ENCODE data around the gene RGS8. TPM values are rescaled to one million over a fixed set of nuclear protein-coding genes. Genes with fewer than 3 reads are reported as not detected.

The RGS8 gene
- total RNA-seq, 1 experiment from 2014 or later = not detected

- DNase-seq = no peak
- intact Hi-C loops (cut with micrococcal nuclease; ENCODE audit: unreplicated experiment) = no loop called here
- no peak overlapping the region for H3K4me3 Mint-ChIP-seq (ENCODE audit: low read depth, unreplicated experiment)
- TF ChIP-seq CTCF (IDR thresholded peaks at IDR 0.05; ENCODE audit: unreplicated experiment) = no peak
- no TSS peak for BruUV-seq (replicated peaks)
- CTCF ChIA-PET = no interaction called here
- H3K27me3 Mint-ChIP-seq (ENCODE audit: unreplicated experiment) = peaks cover 49% of the 10 kb centered on the region
- no peaks in the 10 kb centered on the region for H3K9me3 Mint-ChIP-seq (ENCODE audit: low read depth, unreplicated experiment)
- H3K4me1 Mint-ChIP-seq (ENCODE audit: low read depth, unreplicated experiment) = no peaks in the 10 kb centered on the region
- H3K36me3 Mint-ChIP-seq (ENCODE audit: insufficient read depth, unreplicated experiment) = no peaks in the 10 kb centered on the region
- H3K27ac Mint-ChIP-seq (ENCODE audit: unreplicated experiment) = no peak overlapping the region
These were observed 19.2 kb upstream of the RGS8 start for GRCh38 chr1:182703539-182703938.

- BruUV-seq (replicated peaks) = no TSS peak
- H3K27ac Mint-ChIP-seq (ENCODE audit: unreplicated experiment) = no peak overlapping the region
- CTCF ChIA-PET = no interaction called here
These were observed 18.6 kb upstream of the RGS8 start for GRCh38 chr1:182702826-182703524.

GRCh38 chr1:182700351-182700709 lies 15.9 kb upstream of the RGS8 start:
- no peak overlapping the region for H3K27ac Mint-ChIP-seq (ENCODE audit: unreplicated experiment)
- no peaks in the 10 kb centered on the region for H3K4me1 Mint-ChIP-seq (ENCODE audit: low read depth, unreplicated experiment)
- CTCF ChIA-PET = interaction anchor here (1.0 kb wide), 1 partner anchor 12 kb away, joined by 3 read pairs; no protein-coding TSS in a partner anchor

More at GRCh38 chr1:182702826-182703524, 18.6 kb upstream of the RGS8 start:
- intact Hi-C loops (cut with micrococcal nuclease; ENCODE audit: unreplicated experiment) = no loop called here
- no peaks in the 10 kb centered on the region for H3K9me3 Mint-ChIP-seq (ENCODE audit: low read depth, unreplicated experiment)
- peaks cover 52% of the 10 kb centered on the region for H3K27me3 Mint-ChIP-seq (ENCODE audit: unreplicated experiment)
- H3K36me3 Mint-ChIP-seq (ENCODE audit: insufficient read depth, unreplicated experiment) = no peaks in the 10 kb centered on the region
- no peak for TF ChIP-seq CTCF (IDR thresholded peaks at IDR 0.05; ENCODE audit: unreplicated experiment)
- DNase-seq = no peak
- H3K4me3 Mint-ChIP-seq (ENCODE audit: low read depth, unreplicated experiment) = no peak overlapping the region
- H3K4me1 Mint-ChIP-seq (ENCODE audit: low read depth, unreplicated experiment) = no peaks in the 10 kb centered on the region

More at GRCh38 chr1:182700351-182700709, 15.9 kb upstream of the RGS8 start:
- Mint-ChIP-seq H3K36me3 (ENCODE audit: insufficient read depth, unreplicated experiment) (no peaks in the 10 kb centered on the region), H3K27me3 (ENCODE audit: unreplicated experiment) (peaks cover 67% of the 10 kb centered on the region), H3K9me3 (ENCODE audit: low read depth, unreplicated experiment) (no peaks in the 10 kb centered on the region), H3K4me3 (ENCODE audit: low read depth, unreplicated experiment) (no peak overlapping the region)
- TF ChIP-seq CTCF (IDR thresholded peaks at IDR 0.05; ENCODE audit: unreplicated experiment) = no peak
- BruUV-seq (replicated peaks) = no TSS peak
- intact Hi-C loops (cut with micrococcal nuclease; ENCODE audit: unreplicated experiment) = no loop called here
- no peak for DNase-seq
